ENCODE results near the gene ZFP69.
"Not testable (repeated sequence)": the region's sequence is repeated elsewhere in the genome, so short reads cannot be mapped to it uniquely, and the experiment has no call there.

ZFP69 gene

DNA sequence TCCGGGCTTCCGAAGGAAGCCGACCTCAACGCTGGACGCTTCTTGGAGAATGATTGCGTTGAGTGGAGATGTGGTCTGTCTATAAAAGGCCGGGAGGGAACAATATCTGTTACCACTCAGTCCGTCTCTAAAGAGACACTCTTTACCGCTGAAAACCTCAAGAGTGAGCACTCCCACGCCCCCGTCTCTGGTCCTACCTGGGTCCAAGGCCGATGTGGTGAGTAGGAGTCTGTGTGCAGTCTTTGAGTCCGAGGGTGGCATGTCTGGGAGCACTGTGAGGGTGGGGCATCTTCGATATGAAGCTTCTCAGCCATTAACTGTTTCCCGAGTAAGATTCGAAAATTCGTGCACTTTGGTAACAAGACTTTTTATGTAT lies 576 bp downstream of the ZFP69 start:
- no peak for TF ChIP-seq ZFX (IDR thresholded peaks at IDR 0.05)
- TF ChIP-seq, protein P1, sequence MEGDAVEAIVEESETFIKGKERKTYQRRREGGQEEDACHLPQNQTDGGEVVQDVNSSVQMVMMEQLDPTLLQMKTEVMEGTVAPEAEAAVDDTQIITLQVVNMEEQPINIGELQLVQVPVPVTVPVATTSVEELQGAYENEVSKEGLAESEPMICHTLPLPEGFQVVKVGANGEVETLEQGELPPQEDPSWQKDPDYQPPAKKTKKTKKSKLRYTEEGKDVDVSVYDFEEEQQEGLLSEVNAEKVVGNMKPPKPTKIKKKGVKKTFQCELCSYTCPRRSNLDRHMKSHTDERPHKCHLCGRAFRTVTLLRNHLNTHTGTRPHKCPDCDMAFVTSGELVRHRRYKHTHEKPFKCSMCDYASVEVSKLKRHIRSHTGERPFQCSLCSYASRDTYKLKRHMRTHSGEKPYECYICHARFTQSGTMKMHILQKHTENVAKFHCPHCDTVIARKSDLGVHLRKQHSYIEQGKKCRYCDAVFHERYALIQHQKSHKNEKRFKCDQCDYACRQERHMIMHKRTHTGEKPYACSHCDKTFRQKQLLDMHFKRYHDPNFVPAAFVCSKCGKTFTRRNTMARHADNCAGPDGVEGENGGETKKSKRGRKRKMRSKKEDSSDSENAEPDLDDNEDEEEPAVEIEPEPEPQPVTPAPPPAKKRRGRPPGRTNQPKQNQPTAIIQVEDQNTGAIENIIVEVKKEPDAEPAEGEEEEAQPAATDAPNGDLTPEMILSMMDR (conservative IDR thresholded peaks at IDR 0.05), result no peak
- no peak overlapping the region for H3K27ac ChIP-seq

DNA sequence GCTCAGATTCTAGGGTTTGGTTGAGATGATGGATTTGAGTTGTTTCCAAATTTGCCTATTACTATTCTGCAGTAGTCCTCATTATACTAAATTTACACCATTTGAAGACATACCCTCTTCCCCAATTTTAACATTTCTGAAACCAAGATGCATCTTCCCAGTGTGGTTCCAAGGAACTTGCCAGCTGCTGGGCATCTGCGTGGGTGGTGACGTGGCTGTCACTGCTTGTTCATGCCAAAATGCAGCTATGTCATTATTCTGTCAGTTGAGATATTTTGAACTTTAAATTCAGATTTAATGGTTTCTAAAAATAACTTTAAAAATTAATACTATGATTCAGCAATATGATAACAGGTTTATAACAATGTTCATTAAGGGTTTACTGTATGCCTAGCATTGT lies 1.2 kb downstream of the ZFP69 start:
- no peak overlapping the region for H3K27ac ChIP-seq
- TF ChIP-seq, protein P1 (conservative IDR thresholded peaks at IDR 0.05), result no peak
- TF ChIP-seq ZFX (IDR thresholded peaks at IDR 0.05), result no peak

DNA sequence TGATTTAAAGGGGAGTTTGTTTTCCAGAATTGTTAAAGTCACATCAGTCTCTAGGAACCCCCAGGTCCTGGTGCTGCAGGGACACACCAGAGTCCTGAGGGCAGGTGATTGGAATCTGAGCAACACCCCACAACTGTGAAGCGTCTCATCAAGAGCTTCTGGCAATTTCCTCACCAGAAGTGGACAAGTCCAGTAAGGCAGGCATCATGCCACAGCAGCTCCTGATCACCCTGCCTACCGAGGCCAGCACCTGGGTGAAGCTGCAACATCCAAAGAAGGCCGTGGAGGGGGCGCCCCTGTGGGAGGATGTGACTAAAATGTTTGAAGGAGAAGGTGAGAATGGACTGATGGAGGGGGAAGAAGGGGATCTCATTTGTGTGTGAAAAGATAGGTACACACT lies 2.1 kb downstream of the ZFP69 start:
- H3K27ac ChIP-seq, result no peak overlapping the region
- TF ChIP-seq, protein P1 (conservative IDR thresholded peaks at IDR 0.05), result no peak
- no peak for TF ChIP-seq ZFX (IDR thresholded peaks at IDR 0.05)

DNA sequence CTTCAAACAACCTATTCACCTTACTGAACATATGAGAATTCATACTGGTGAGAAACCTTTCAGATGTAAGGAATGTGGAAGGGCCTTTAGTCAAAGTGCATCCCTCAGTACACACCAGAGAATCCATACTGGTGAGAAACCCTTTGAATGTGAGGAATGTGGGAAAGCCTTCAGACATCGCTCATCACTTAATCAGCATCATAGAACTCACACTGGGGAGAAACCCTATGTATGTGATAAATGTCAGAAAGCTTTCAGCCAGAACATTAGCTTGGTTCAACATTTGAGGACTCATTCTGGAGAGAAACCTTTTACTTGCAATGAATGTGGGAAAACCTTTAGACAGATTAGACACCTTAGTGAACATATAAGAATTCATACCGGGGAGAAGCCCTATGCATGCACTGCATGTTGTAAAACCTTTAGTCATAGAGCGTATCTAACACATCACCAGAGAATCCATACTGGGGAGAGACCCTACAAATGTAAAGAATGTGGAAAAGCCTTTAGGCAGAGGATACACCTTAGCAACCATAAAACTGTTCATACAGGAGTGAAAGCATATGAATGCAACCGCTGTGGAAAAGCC lies 18.3 kb downstream of the ZFP69 start:
- TF ChIP-seq, protein P1 (conservative IDR thresholded peaks at IDR 0.05), result no peak
- no peak for TF ChIP-seq ZFX (IDR thresholded peaks at IDR 0.05)
- H3K27ac ChIP-seq, result no peak overlapping the region

DNA sequence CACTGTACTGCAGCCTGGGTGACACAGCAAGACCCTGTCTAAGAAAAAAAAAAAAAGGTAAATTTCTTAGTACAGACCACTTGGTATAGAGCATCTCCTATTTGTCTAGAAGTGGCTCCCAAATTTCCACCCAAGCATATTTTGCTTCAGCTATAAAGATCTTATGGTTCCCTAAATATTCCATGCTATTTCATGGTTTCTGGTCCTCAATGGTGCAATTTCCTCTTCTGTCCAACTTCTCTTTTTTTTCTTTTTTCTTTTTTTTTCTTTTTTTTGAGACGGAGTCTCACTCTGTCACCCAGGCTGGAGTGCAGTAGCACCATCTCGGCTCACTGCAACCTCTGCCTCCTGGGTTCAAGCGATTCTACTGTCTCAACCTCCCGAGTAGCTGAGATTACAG lies 25.6 kb downstream of the ZFP69 start:
- not testable (repeated sequence) for H3K27ac ChIP-seq

DNA sequence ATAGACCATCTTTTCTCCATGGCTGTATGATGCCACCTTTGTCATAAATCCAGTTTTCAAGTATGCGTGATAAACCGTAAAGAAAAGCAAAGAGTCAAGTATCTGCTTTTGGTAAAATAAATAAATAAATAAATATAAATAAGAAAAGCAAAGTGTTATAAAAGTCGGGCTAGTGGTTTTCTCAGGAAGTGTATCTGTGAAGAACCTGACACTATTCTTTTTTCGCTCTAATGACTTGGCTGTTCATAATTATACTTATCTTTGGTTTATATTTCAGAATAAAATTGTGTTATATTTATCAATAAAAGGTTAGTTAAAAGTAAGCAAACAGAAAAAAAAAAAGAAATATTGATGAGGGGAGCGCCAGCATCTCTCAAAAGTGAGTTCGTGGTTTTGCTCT lies 30.9 kb downstream of the ZFP69 start:
- H3K27ac ChIP-seq, result peak overlapping the region; percentile 53; the same call in 1 of the 2 replicates
- no peak for TF ChIP-seq ZFX (IDR thresholded peaks at IDR 0.05)
- TF ChIP-seq, protein P1 (conservative IDR thresholded peaks at IDR 0.05), result no peak

DNA sequence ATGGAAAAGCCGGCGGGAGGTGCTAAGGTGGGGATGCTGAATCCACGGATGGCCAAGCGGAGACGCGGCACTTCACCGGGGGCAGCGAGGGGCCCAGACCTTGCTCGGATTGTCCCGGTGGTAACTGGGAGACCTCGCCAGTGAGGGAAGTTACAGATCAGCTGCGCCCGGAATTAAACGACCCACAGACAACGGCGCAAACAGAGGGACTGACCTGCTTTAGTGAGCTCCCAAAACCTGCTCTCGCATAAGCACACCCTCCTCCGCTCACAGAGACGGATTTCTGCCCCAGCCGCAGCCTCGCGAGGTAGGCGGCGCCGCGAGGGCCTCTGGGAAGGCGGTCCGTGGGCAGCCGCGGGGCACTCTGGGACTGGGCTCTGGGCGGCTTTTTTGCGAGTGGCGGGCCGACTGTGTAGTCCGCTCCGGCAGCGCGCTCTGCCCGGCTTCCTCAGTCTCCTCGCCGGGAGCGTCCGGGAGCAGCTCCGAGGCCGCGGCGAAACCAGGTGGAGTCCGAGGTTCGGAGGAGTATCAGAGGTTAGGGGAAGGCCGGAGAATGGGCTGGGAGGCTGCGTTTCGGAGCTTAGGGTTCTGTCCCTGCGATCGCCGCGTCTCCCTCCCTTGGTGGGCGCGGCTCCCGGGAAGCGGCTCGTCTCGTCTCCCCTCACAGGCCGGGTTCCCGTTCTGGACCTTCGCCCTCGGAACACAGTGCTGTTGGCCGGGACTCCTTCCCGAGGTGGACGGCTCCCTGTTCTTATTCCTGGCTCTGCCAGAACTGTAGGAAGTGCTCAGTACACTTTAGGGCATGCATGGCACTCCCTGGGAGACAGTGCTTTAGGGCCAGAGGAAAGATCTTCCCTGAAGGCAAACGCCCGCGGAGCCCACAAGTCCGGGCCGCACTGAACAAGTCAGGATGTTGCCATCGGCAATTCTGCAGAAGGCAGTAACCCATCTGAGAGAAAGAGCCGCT lies 31.6 kb downstream of the ZFP69 start, which contains the start of gene EXO5:
Gene EXO5, plus strand, starts transcription at position 393 of the 967 bp plus-strand sequence. CDS start 5,778 bp downstream, outside the sequence.
- H3K27ac ChIP-seq, result peak within 1 kb of the TSS; percentile 53

More for the DNA sequence above, 31.6 kb downstream of the ZFP69 start, which contains the start of gene EXO5:
- TF ChIP-seq, protein P1 (conservative IDR thresholded peaks at IDR 0.05), result no peak
- TF ChIP-seq ZFX (IDR thresholded peaks at IDR 0.05), result peak; percentile 41

Data from C4-2B (cell line).